Mesodermal cell (in vitro differentiated cells): Measurements from ENCODE around the gene TAF11L9. TPM values are rescaled to one million over a fixed set of nuclear protein-coding genes. Genes with fewer than 3 reads are reported as not detected.
"Not testable (repeated sequence)": the region's sequence is repeated elsewhere in the genome, so short reads cannot be mapped to it uniquely, and the experiment has no call there.

Source experiments
- H3K27ac ChIP-seq: 2 replicates; pipeline ENCODE4 v1.7.0; 2013; ENCODE audit warnings: mild to moderate bottlenecking, low read depth, low read length, moderate library complexity; ENCODE audit not compliant: severe bottlenecking
- H3K36me3 ChIP-seq: 2 replicates; pipeline ENCODE4 v1.7.1; 2013; ENCODE audit warnings: mild to moderate bottlenecking, low read length, moderate library complexity; ENCODE audit not compliant: control insufficient read depth, insufficient read depth
- H3K4me1 ChIP-seq: one replicate; pipeline ENCODE4 v1.7.1; 2013; ENCODE audit warnings: mild to moderate bottlenecking, low read length; ENCODE audit not compliant: insufficient read depth, control insufficient read depth, poor library complexity, severe bottlenecking
- H3K4me3 ChIP-seq: 2 replicates; pipeline ENCODE4 v1.7.0; 2013; ENCODE audit warnings: low read length, control low read depth, mild to moderate bottlenecking; ENCODE audit not compliant: insufficient read depth, poor library complexity, severe bottlenecking; ENCODE audit errors: extremely low read depth
- H3K9me3 ChIP-seq: 2 replicates; pipeline ENCODE4 v1.7.1; 2013; ENCODE audit warnings: mild to moderate bottlenecking, low read length, moderate library complexity; ENCODE audit not compliant: control insufficient read depth
- WGBS, 2 experiments: methylation state at CpG; one replicate each; pipeline ENCODE4 v1.1.5; 2013; ENCODE audit warnings: missing lambda C conversion rate in 2 of 2; ENCODE audit not compliant: insufficient coverage in 2 of 2; 5-methylcytosine and 5-hydroxymethylcytosine counted together
- polyA plus RNA-seq, 2 experiments: library from polyadenylated mRNA; stranded (reverse); fragments of 50-300 nt; gene quantifications; one replicate each; pipeline ENCODE4 v1.2.3, GENCODE V29; 2013

The TAF11L9 gene
- polyA plus RNA-seq (2013, experiment 1 of 2): not detected
- not detected for polyA plus RNA-seq (2013, experiment 2 of 2)

DNA sequence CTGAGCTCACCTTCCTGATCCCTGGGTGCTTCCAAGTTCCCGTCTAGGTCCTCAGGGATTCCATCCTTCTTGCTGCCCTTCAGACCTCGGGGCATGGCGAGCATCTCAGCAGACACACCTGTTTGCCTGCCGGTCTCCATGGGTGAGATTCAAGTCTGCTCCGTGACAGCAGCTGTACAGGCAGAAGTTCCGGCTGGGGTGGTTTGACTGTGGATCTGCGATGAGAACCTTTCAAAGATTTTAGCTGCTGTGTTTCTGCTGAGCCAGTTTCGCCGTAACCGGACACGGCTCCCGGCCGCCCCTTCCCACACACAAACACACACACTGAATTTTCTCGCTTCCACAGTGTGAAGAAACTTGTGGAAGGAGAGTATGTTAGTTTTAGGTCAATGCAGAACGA, at the start of gene TAF11L9:
TSS of gene TAF11L9 (minus strand) at position 140 of the 400 bp plus-strand sequence.
- H3K27ac ChIP-seq, H3K4me1 ChIP-seq, H3K9me3 ChIP-seq, H3K36me3 ChIP-seq, H3K4me3 ChIP-seq: not testable (repeated sequence)
- no CpG with 5 or more reads among the region's 15 CpGs for WGBS, 2 experiments

DNA sequence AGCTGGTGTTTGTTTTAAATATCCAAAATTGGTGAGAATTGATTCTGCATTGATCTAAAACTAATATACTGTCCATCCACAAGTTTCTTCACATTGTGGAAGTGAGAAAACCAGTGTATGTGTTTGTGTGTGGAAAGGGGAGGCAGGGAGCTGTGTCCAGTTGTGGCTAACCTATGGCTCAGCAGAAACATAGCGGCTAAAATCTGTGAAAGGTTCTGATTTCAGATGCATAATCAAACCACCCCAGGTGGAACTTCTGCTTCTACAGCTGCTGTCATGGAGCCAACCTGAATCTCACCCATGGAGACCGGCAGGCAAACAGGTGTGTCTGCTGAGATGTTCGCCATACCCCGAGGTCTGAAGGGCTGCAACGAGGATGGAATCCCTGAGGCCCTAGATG, 40.0 kb upstream of the TAF11L9 start, which contains the start of gene TAF11L14:
TSS of gene TAF11L14 (plus strand) at position 301 of the 400 bp plus-strand sequence.
- H3K9me3 ChIP-seq: no peaks in the 10 kb centered on the region
- H3K4me3 ChIP-seq: no peak within 1 kb of the TSS
- no peak within 1 kb of the TSS for H3K27ac ChIP-seq
- 65 to 94% methylated on average over 4 to 5 of the region's 5 CpGs for WGBS, 2 experiments
- H3K36me3 ChIP-seq: no peaks in the 10 kb centered on the region
- H3K4me1 ChIP-seq: no peaks in the 10 kb centered on the region

DNA sequence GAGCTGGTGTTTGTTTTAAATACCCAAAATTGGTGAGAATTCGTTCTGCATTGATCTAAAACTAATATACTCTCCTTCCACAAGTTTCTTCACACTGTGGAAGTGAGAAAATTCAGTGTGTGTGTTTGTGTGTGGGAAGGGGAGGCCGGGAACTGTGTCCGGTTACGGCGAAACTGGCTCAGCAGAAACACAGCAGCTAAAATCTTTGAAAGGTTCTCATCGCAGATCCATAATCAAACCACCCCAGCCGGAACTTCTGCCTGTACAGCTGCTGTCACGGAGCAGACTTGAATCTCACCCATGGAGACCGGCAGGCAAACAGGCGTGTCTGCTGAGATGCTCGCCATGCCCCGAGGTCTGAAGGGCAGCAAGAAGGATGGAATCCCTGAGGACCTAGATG, 37.6 kb upstream of the TAF11L9 start, which contains the start of gene TAF11L13:
TSS of gene TAF11L13 (plus strand) at position 301 of the 400 bp plus-strand sequence.
- WGBS, 2 experiments: no CpG with 5 or more reads among the region's 12 CpGs
- H3K9me3 ChIP-seq, H3K4me1 ChIP-seq, H3K27ac ChIP-seq, H3K36me3 ChIP-seq, H3K4me3 ChIP-seq: not testable (repeated sequence)

DNA sequence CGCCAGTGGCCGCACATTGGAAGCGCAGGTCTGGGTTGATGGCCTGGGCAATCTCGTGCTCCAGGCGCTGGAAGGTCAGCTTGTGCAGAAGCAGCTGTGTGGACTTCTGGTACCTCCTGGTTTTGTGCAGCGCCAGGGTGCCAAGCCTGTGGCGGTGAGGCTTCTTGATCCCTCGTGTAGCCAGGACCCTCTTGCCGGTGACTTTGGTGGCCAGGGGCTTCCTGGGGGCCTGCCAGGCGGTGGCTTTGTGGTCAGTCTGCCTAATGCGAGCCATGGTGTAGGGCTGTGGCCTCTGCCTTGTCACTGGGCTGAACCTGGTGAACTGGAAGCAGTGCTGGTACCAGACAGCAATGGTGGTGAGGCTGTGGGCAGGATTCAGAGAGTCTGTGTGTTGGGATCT, 31.5 kb upstream of the TAF11L9 start:
- Histone ChIP-seq H3K4me3 (no peak overlapping the region), H3K27ac (no peak overlapping the region), H3K36me3 (no peaks in the 10 kb centered on the region), H3K9me3 (no peaks in the 10 kb centered on the region), H3K4me1 (no peaks in the 10 kb centered on the region)
- WGBS, 2 experiments: 96 to 98% methylated on average over 10 to 11 of the region's 11 CpGs

DNA sequence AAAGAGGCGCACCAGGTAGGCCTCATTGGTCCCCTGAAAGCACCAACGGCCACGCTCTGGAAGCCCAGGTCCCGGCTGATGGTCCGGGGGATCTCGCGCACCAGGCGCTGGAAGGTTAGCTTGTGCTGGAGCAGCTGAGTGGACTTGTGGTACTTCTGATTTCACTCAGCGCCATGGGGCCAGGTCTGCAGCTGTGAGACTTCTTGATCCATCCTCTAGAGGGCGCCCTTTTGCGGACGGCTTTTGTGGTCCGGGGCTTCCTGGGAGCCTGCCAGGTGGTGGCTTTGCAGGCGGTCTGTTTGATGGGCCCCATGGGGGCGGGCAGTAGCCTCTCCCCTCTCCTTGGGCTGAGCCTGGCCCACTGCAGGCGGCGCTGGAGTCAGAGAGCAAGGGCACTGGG, 26.4 kb upstream of the TAF11L9 start:
- no peak overlapping the region for H3K27ac ChIP-seq
- H3K9me3 ChIP-seq: no peaks in the 10 kb centered on the region
- no peaks in the 10 kb centered on the region for H3K4me1 ChIP-seq
- no peak overlapping the region for H3K4me3 ChIP-seq
- no peaks in the 10 kb centered on the region for H3K36me3 ChIP-seq
- 72 to 84% methylated on average over 11 to 15 of the region's 17 CpGs for WGBS, 2 experiments

DNA sequence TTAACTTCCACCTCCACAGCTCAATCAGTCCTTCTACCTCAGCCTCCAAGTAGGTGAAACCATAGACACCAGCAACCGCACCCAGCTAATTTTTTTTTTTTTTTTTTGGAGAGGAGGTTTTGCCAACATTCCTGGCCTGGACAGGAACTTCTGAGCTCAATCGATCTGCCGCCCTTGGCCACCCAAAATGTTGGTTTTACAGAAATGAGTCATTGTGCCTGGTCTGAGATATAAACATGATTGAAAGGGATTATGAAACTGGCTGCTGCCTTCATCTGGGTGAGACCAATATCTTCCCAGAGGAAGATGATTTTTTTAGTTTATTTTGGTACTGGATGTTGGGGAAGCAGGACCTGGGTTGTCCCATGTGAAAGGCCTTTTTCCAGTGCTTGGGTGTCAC, 25.2 kb upstream of the TAF11L9 start:
- Histone ChIP-seq H3K36me3 (no peaks in the 10 kb centered on the region), H3K27ac (no peak overlapping the region), H3K4me3 (no peak overlapping the region), H3K4me1 (no peaks in the 10 kb centered on the region), H3K9me3 (no peaks in the 10 kb centered on the region)
- 89 to 90% methylated on average over 2 of the region's 3 CpGs for WGBS, 2 experiments

DNA sequence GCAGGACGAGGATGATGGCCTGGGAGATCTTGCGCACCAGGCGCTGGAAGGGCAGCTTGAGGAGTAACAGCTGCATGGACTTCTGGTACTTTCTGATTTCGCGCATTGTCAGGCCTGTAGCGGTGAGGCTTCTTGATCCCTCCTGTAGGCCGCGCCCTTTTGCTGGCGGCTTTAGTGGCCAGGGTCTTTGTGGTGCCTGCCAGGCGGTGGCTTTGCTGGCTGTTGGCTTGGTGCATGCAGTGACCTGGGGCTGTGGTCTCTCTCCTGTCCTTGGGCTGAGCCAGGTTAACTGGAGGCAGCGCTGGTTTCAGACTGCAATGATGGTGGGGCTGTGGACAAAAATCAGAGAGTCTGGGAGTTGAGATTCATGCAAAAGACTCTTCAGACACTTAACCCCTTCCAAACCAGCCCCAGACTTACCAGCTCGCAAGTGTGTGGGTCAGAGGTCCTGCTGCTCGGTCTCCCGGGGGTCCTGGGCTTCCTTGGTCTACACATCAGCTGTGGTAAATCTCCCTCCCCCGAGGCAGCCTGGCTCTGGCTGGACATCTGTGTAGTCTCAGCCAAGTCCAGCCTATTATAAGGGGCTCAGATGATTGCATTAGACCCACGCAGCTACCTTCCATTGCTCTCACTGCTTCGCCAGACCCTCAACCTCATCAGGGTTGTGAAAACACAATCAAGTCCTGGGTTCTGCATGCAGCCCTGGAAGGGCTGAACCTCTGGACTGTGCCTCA, 20.8 kb upstream of the TAF11L9 start:
- Histone ChIP-seq H3K4me3 (no peak overlapping the region), H3K9me3 (no peaks in the 10 kb centered on the region), H3K27ac (no peak overlapping the region), H3K36me3 (no peaks in the 10 kb centered on the region), H3K4me1 (no peaks in the 10 kb centered on the region)
- 93 to 96% methylated on average over 10 to 11 of the region's 17 CpGs for WGBS, 2 experiments

DNA sequence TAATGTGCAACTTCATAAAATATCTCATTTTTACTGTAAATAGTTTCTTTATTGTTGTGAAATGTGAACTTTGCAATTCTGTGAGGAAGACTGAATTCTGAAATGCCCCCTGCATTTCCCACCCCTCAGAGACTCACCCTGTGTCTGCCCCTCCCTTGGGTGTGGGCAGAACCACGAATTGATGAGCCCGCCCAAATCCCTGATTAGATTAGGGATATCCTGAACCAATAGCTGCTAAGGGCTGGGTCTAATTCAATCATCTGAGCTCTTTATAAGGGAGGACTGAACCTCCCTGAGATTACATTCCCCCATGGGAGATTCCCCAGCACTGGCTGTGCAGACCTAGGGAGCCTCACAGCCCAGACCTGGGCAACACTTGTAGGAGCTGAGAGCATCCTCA, 15.9 kb upstream of the TAF11L9 start, which contains the start of gene TAF11L12:
TSS of gene TAF11L12 (plus strand) at position 301 of the 400 bp plus-strand sequence.
- H3K27ac ChIP-seq, H3K9me3 ChIP-seq, H3K36me3 ChIP-seq, H3K4me3 ChIP-seq, H3K4me1 ChIP-seq: not testable (repeated sequence)
- WGBS, 2 experiments: 80% methylated on average over 2 of the region's 2 CpGs; no CpG with 5 or more reads in 1 of the 2 experiments

DNA sequence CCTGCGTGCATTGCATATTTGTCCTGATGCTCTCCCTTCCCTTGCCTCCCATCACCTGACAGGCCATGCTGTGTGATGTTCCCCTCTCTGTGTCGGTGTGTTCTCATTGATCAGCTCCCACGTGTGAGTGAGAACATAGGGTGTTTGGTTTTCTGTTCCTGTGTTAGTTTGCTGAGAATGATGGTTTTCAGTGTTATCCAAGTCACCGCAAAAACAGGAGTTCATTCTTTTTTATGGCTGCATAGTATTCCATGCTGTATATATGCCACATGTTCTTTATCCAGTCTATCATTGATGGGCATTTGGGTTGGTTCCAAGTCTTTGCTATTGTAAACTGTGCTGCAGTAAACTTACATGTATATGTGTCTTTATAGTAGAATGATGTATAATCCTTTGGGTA, 13.3 kb upstream of the TAF11L9 start:
- not testable (repeated sequence) for H3K4me1 ChIP-seq, H3K27ac ChIP-seq, H3K9me3 ChIP-seq, H3K4me3 ChIP-seq, H3K36me3 ChIP-seq
- WGBS, 2 experiments: 83 to 86% methylated on average over 1 of the region's 4 CpGs

DNA sequence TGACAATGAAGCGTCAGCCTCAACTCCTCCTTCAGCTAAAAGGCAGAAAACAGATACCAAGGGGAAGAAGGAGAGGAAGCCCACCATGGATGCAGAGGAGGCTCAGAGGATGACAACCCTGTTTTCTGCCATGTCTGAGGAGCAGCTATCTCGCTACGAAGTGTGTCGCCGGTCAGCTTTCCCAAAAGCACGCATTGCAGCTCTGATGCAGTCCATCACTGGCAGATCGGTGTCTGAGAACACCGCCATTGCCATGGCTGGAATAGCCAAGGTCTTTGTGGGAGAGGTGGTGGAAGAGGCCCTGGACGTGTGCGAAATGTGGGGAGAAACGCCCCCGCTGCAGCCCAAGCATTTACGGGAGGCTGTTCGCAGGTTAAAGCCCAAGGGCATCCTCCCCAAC, 10.8 kb upstream of the TAF11L9 start:
- Histone ChIP-seq H3K9me3 (no peaks in the 10 kb centered on the region), H3K36me3 (no peaks in the 10 kb centered on the region), H3K27ac (no peak overlapping the region), H3K4me1 (no peaks in the 10 kb centered on the region), H3K4me3 (no peak overlapping the region)
- WGBS, 2 experiments: 90% methylated on average over 2 of the region's 14 CpGs; no CpG with 5 or more reads in 1 of the 2 experiments

DNA sequence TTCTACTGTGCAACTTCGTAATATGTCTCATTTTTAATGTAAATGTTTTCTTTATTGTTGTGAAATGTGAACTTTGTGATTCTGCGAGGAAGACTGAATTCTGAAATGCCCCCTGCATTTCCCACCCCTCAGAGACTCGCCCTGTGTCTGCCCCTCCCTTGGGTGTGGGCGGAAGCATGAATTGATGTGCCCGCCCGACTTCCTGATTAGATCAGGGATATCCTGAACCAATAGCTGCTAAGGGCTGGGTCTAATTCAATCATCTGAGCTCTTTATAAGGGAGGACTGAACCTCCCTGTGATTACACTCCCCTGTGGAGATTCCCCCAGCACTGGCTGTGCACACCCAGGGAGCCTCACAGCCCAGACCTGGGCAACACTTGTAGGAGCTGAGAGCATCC, 9.7 kb upstream of the TAF11L9 start, which contains the start of gene TAF11L11:
TSS of gene TAF11L11 (plus strand) at position 304 of the 400 bp plus-strand sequence.
- not testable (repeated sequence) for H3K27ac ChIP-seq, H3K36me3 ChIP-seq, H3K4me3 ChIP-seq, H3K4me1 ChIP-seq, H3K9me3 ChIP-seq
- 94% methylated on average over 3 of the region's 6 CpGs; no CpG with 5 or more reads in 1 of the 2 experiments for WGBS, 2 experiments
